Thyroid gland (tissue), 4 donors: ENCODE results near the gene TESMIN. TPM values are rescaled to one million over a fixed set of nuclear protein-coding genes. Genes with fewer than 3 reads are reported as not detected.

ENCODE experiments used
- DNase-seq, 2 donors: peaks; one replicate each; pipeline ENCODE4 v3.0.0-alpha.2; 2019
- H3K27ac ChIP-seq, 3 donors: fragments of 200-600 bp; sonication (generic); 1 replicate in 2 of 3; 2 replicates in 1 of 3; pipeline ENCODE4 v1.5.1; 2016 to 2019; ENCODE audit warnings: mild to moderate bottlenecking in 1 of 3, moderate library complexity in 1 of 3
- H3K27me3 ChIP-seq: fragments of 200-600 bp; sonication (generic); one replicate; pipeline ENCODE4 v1.5.1; 2019
- H3K36me3 ChIP-seq, 2 donors: fragments of 200-600 bp; sonication (generic); one replicate each; pipeline ENCODE4 v1.5.1; 2016 to 2019
- H3K4me1 ChIP-seq, 2 donors: fragments of 200-600 bp; sonication (generic); one replicate each; pipeline ENCODE4 v1.5.1; 2017 to 2019
- H3K4me3 ChIP-seq, 3 donors: fragments of 200-600 bp; sonication (generic); replicated peaks in 1 of 3; 1 replicate in 2 of 3; 2 replicates in 1 of 3; pipeline ENCODE4 v1.5.1; 2016; ENCODE audit warnings: mild to moderate bottlenecking in 1 of 3
- H3K9me3 ChIP-seq: fragments of 200-600 bp; sonication (generic); one replicate; pipeline ENCODE4 v1.5.1; 2017
- POLR2A ChIP-seq, 2 donors: fragments of 450-650 bp; IDR thresholded peaks; one replicate each; pipeline ENCODE4 v1.6.1; 2017; ENCODE audit warnings: antibody characterized with exemption in 2 of 2, mild to moderate bottlenecking in 2 of 2, moderate library complexity in 1 of 2
- WGBS, 2 donors: methylation state at CpG; one replicate each; pipeline ENCODE4 v1.1.5; 2017; 5-methylcytosine and 5-hydroxymethylcytosine counted together
- intact Hi-C: fragments of 100-400 bp; cut with DNase I; formaldehyde crosslinking; loops from one replicate; pipeline ENCODE4 v1.15.1; 2023
- total RNA-seq, 4 donors: library from RNA; depleted of rRNA; stranded (reverse); fragments of >200 nt; gene quantifications; one replicate each; pipeline ENCODE4 v1.2.3, GENCODE V29; 2016
- TF ChIP-seq, protein P1 (sequence below), 6 experiments: fragments of 200-600 bp in 3 of 6; fragments of 450-650 bp in 3 of 6; sonication (generic) in 3 of 6; IDR thresholded peaks; one replicate each; pipeline ENCODE4 v1.5.1; 2016 to 2019; ENCODE audit warnings: antibody characterized with exemption in 6 of 6, mild to moderate bottlenecking in 2 of 6, inconsistent platforms in 1 of 6, moderate library complexity in 1 of 6

Gene TESMIN
- total RNA-seq, 4 donors from 2014 or later: 2.1 to 10.6 (median 5.8) TPM

DNA sequence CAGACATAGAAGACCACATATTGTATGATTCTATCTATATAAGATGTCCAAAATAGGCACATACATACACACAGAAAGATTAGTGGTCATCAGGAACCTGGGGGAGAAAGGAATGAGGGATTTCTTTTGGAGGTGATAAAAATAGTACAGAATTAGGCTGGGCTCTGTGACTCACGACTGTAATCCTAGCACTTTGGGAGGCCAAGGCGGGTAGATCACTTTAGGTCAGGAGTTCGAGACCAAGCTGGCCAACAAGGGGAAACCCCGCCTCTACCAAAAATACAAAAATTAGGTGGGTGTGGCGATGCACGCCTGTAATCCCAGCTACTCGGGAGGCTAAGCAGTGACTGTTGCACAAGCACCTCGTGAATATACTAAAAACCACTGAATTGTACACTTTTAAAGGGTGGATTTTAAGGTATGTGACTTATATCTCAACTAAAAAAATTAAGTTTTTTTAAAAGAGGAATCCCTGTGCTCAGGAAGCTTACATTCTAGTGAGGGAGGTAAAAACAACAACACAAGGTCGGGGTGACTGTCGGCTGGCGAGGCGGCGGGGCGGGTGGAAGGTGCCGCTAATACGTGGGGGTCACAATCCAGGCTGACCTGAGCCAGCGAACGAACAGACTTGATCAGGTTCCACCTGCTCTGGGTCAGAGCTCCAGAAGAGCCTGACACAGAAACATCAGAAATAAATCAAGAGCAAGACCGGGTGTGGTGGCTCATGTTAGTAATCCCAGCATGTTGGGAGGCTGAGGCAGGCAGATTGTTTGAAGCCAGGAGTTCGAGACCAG, 25.3 kb upstream of the TESMIN start:
- Histone ChIP-seq H3K9me3 (no peaks in the 10 kb centered on the region), H3K4me3 (no peak overlapping the region), H3K36me3 (peaks cover 79 to 82% of the 10 kb centered on the region in 2 donors), H3K27me3 (no peaks in the 10 kb centered on the region), H3K27ac (no peak overlapping the region), H3K4me1 (no peaks in the 10 kb centered on the region)
- no peak for DNase-seq
- TF ChIP-seq, protein P1, sequence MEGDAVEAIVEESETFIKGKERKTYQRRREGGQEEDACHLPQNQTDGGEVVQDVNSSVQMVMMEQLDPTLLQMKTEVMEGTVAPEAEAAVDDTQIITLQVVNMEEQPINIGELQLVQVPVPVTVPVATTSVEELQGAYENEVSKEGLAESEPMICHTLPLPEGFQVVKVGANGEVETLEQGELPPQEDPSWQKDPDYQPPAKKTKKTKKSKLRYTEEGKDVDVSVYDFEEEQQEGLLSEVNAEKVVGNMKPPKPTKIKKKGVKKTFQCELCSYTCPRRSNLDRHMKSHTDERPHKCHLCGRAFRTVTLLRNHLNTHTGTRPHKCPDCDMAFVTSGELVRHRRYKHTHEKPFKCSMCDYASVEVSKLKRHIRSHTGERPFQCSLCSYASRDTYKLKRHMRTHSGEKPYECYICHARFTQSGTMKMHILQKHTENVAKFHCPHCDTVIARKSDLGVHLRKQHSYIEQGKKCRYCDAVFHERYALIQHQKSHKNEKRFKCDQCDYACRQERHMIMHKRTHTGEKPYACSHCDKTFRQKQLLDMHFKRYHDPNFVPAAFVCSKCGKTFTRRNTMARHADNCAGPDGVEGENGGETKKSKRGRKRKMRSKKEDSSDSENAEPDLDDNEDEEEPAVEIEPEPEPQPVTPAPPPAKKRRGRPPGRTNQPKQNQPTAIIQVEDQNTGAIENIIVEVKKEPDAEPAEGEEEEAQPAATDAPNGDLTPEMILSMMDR (IDR thresholded peaks at IDR 0.05): no peak
- TF ChIP-seq POLR2A (IDR thresholded peaks at IDR 0.05): no peak
- intact Hi-C loops: no loop called here
- WGBS, 2 donors: 89 to 91% methylated on average over 20 of the region's 20 CpGs

DNA sequence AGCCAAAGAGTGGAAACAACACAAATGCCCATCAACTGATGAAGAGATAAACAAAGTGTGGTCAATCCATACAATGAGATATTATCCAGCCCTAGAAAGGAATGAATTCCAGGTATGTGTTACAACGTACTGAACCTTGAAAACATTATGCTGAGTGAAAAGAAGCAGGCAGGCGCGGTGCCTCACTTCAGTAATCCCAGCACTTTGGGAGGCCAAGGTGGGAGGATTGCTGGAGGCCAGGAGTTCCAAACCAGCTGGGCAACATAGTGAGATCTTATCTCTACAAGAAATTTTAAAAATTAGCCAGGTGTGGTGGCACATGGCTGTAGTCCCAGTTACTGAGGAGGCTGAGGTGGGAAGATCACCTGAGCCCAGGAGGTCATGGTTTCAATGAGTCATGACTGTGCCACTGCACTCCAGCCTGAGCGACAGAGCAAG, 24.6 kb upstream of the TESMIN start:
- H3K36me3 ChIP-seq: peaks cover 80 to 81% of the 10 kb centered on the region in 2 donors
- WGBS, 2 donors: 93% methylated on average over 4 of the region's 4 CpGs

DNA sequence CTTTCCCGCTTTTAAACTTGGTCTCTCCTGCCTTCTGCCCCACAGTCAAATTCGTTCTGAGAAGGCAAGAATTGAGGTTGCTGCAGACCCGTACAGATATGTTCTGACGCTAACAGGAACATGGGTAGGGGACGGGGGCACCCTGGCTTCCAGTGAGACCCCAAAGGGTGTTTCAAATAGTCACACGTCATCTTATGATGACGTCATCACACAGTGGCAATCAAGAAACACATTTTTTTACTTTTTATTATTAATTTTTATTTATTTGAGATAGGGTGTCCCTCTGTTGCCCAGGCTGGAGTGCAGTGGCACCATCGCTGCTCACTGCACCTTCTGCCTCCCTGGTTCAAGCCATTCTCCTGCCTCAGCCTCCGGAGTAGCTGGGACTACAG, 22.9 kb upstream of the TESMIN start:
- no peak for TF ChIP-seq POLR2A (IDR thresholded peaks at IDR 0.05)
- TF ChIP-seq, protein P1 (IDR thresholded peaks at IDR 0.05): no peak
- Histone ChIP-seq H3K9me3 (no peaks in the 10 kb centered on the region), H3K4me3 (no peak overlapping the region), H3K36me3 (peaks cover 77 to 80% of the 10 kb centered on the region in 2 donors), H3K27me3 (no peaks in the 10 kb centered on the region), H3K27ac (no peak overlapping the region), H3K4me1 (no peaks in the 10 kb centered on the region)
- WGBS, 2 donors: 83 to 90% methylated on average over 9 of the region's 9 CpGs
- intact Hi-C loops: no loop called here
- DNase-seq: no peak

More for the DNA sequence above, 24.6 kb upstream of the TESMIN start:
- TF ChIP-seq, protein P1 (IDR thresholded peaks at IDR 0.05): no peak
- TF ChIP-seq POLR2A (IDR thresholded peaks at IDR 0.05): no peak
- Histone ChIP-seq H3K4me1 (no peaks in the 10 kb centered on the region), H3K27ac (no peak overlapping the region), H3K27me3 (no peaks in the 10 kb centered on the region), H3K9me3 (no peaks in the 10 kb centered on the region), H3K4me3 (no peak overlapping the region)
- DNase-seq: no peak
- intact Hi-C loops: no loop called here

DNA sequence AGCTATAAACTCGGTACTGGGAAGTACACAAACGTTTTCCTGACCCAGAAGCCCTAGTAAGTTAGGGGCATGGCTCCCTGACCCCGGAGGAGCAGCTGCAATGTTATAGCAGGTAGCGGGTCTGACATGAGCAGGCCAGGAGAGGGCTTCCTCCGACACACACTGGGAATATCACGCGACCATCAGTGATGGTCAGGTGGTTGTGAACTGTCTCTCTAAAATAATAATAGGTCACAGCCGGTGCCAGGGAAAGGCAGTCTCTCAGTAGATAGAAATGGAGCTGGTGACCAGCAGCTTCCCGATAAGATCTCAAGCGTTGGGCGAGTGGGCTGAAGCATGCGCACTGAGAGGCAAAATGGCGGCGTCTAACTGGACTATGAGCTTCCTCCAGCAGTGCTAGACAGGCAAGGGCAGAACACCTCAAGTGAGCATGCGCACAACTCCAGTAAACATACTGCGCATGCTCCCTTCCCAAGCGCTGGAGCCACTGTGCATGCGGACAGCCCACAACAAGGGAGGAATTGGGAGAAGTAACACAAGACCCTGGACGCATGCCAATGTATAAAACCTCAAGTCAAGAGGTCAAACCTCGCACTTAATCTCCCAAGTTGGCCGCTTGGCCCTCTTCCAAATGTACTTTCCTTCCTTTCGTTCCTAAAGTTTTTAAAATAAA, 22.3 kb upstream of the TESMIN start:
- H3K9me3 ChIP-seq: no peaks in the 10 kb centered on the region
- intact Hi-C loops: no loop called here
- no peak overlapping the region for H3K27ac ChIP-seq
- 78 to 88% methylated on average over 22 of the region's 22 CpGs for WGBS, 2 donors
- TF ChIP-seq, protein P1 (IDR thresholded peaks at IDR 0.05): no peak
- no peak for TF ChIP-seq POLR2A (IDR thresholded peaks at IDR 0.05)
- no peaks in the 10 kb centered on the region for H3K27me3 ChIP-seq
- no peak for DNase-seq
- no peaks in the 10 kb centered on the region for H3K4me1 ChIP-seq
- H3K36me3 ChIP-seq: peaks cover 77 to 80% of the 10 kb centered on the region in 2 donors
- no peak overlapping the region for H3K4me3 ChIP-seq

DNA sequence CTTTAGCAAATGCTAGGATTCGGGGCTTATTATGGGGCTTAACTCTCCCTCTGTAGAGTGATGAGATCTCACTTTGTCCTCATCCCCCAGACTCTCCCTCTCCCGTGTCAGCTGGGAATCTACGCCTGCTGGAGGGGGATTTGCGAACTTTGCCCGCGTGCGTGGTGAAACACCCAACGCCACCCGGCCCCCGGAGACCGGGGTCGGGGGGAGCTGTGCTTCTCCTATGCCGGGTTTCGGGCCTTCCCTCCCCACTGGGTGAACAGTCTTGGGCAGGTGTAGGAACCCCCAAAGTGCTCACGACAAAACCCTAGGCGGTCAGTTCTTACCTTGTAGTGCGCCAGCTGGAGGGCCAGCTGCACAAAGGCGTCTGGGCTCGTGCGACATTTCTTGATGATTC, 21.6 kb upstream of the TESMIN start:
- no peak for DNase-seq
- H3K27me3 ChIP-seq: no peaks in the 10 kb centered on the region
- WGBS, 2 donors: 96 to 97% methylated on average over 20 of the region's 20 CpGs
- no peak overlapping the region for H3K27ac ChIP-seq
- intact Hi-C loops: no loop called here
- H3K4me1 ChIP-seq: no peaks in the 10 kb centered on the region
- H3K9me3 ChIP-seq: no peaks in the 10 kb centered on the region
- H3K36me3 ChIP-seq: peaks cover 77 to 79% of the 10 kb centered on the region in 2 donors
- TF ChIP-seq, protein P1 (IDR thresholded peaks at IDR 0.05): no peak
- TF ChIP-seq POLR2A (IDR thresholded peaks at IDR 0.05): no peak
- no peak overlapping the region for H3K4me3 ChIP-seq
